ENCODE data around the gene RAB6B. TPM values are rescaled to one million over a fixed set of nuclear protein-coding genes. Genes with fewer than 3 reads are reported as not detected.

RAB6B gene
- total and polyA plus RNA-seq, 2 experiments from 2014 or later: 1.2 to 3.9 TPM

GRCh38 chr3:133820889-133821675, 74.6 kb downstream of the RAB6B start:
- H3K4me2 ChIP-seq: no peak overlapping the region
- peak overlapping the region; percentile 68 for H3K27ac Mint-ChIP-seq

GRCh38 chr3:133820129-133820528, 75.6 kb downstream of the RAB6B start:
- H3K27ac ChIP-seq (ENCODE audit: low read depth): no peak overlapping the region
- peaks cover 31% of the 10 kb centered on the region; the same call in 1 of the 2 replicates for H3K36me3 ChIP-seq (ENCODE audit: insufficient read depth)
- no peak overlapping the region for H3K4me3 ChIP-seq
- ATAC-seq (no peak), DNase-seq (ENCODE audit: low spot score) (no peak)
- no peaks in the 10 kb centered on the region for H3K9me3 Mint-ChIP-seq
- peaks cover 8% of the 10 kb centered on the region for H3F3A ChIP-seq (replicated peaks; ENCODE audit: low read depth)
- peaks cover 20% of the 10 kb centered on the region for H3K4me1 Mint-ChIP-seq
- peaks cover 63% of the 10 kb centered on the region for H3K36me3 Mint-ChIP-seq (ENCODE audit: low read depth)
- no peak overlapping the region for H3K4me3 Mint-ChIP-seq
- no peaks in the 10 kb centered on the region; the same call in 1 of the 2 replicates for H4K20me1 ChIP-seq (replicated peaks; ENCODE audit: insufficient read depth)
- H3K9me2 ChIP-seq (ENCODE audit: insufficient read depth): peaks cover 4% of the 10 kb centered on the region; the same call in 1 of the 2 replicates
- H3K27ac Mint-ChIP-seq: no peak overlapping the region
- no peaks in the 10 kb centered on the region for H3K4me1 ChIP-seq (ENCODE audit: insufficient read depth)
- no peaks in the 10 kb centered on the region for H3K79me2 ChIP-seq (replicated peaks; ENCODE audit: insufficient read depth)
- H3K4me2 ChIP-seq: no peak overlapping the region
- H3K27me3 ChIP-seq (ENCODE audit: insufficient read depth): no peaks in the 10 kb centered on the region
- H3K27me3 Mint-ChIP-seq (ENCODE audit: insufficient read depth, low read depth, poor library complexity): peaks cover 13% of the 10 kb centered on the region
- H2AFZ ChIP-seq: no peak overlapping the region
- TF ChIP-seq JUNB (IDR thresholded peaks at IDR 0.05; ENCODE audit: unreplicated experiment) (no peak), ETS1 (IDR thresholded peaks at IDR 0.05) (no peak), POLR2AphosphoS5 (IDR thresholded peaks at IDR 0.05; ENCODE audit: low read depth) (no peak), EZH2phosphoT487 (IDR thresholded peaks at IDR 0.05; ENCODE audit: unreplicated experiment) (no peak), REST (IDR thresholded peaks at IDR 0.05; ENCODE audit: unreplicated experiment) (no peak), EZH2 (IDR thresholded peaks at IDR 0.05; ENCODE audit: low read depth, unreplicated experiment) (no peak), ZNF114 (CRISPR knock-in tag; IDR thresholded peaks at IDR 0.05) (no peak), CREB1 (CRISPR knock-in tag; IDR thresholded peaks at IDR 0.05; ENCODE audit: low read depth) (no peak), NANOG (IDR thresholded peaks at IDR 0.05; ENCODE audit: borderline replicate concordance) (no peak), STAT1 (IDR thresholded peaks at IDR 0.05; ENCODE audit: unreplicated experiment) (no peak), ZNF331 (CRISPR knock-in tag; IDR thresholded peaks at IDR 0.05; ENCODE audit: low read depth) (no peak)

More at GRCh38 chr3:133820889-133821675, 74.6 kb downstream of the RAB6B start:
- Mint-ChIP-seq H3K4me3 (no peak overlapping the region), H3K36me3 (ENCODE audit: low read depth) (peaks cover 62% of the 10 kb centered on the region), H3K9me3 (no peaks in the 10 kb centered on the region), H3K4me1 (peaks cover 20% of the 10 kb centered on the region), H3K27me3 (ENCODE audit: insufficient read depth, low read depth, poor library complexity) (peaks cover 13% of the 10 kb centered on the region)
- DNase-seq (ENCODE audit: low spot score) (no peak), ATAC-seq (no peak)
- no peak overlapping the region for H3K4me3 ChIP-seq
- peaks cover 4% of the 10 kb centered on the region; the same call in 1 of the 2 replicates for H3K9me2 ChIP-seq (ENCODE audit: insufficient read depth)
- 0 out of 2 replicates have a peak overlapping the region, but pooled peaks have one; percentile 16 for H3K27ac ChIP-seq (ENCODE audit: low read depth)
- TF ChIP-seq ZNF331 (CRISPR knock-in tag; IDR thresholded peaks at IDR 0.05; ENCODE audit: low read depth) (no peak), NANOG (IDR thresholded peaks at IDR 0.05; ENCODE audit: borderline replicate concordance) (no peak), EZH2phosphoT487 (IDR thresholded peaks at IDR 0.05; ENCODE audit: unreplicated experiment) (no peak), EZH2 (IDR thresholded peaks at IDR 0.05; ENCODE audit: low read depth, unreplicated experiment) (no peak), POLR2AphosphoS5 (IDR thresholded peaks at IDR 0.05; ENCODE audit: low read depth) (no peak)
- H3K4me1 ChIP-seq (ENCODE audit: insufficient read depth): no peaks in the 10 kb centered on the region
- no peaks in the 10 kb centered on the region; the same call in 1 of the 2 replicates for H4K20me1 ChIP-seq (replicated peaks; ENCODE audit: insufficient read depth)
- H3K27me3 ChIP-seq (ENCODE audit: insufficient read depth): no peaks in the 10 kb centered on the region
- H3K79me2 ChIP-seq (replicated peaks; ENCODE audit: insufficient read depth): no peaks in the 10 kb centered on the region
- no peak overlapping the region for H2AFZ ChIP-seq
- peaks cover 31% of the 10 kb centered on the region; the same call in 1 of the 2 replicates for H3K36me3 ChIP-seq (ENCODE audit: insufficient read depth)
- H3F3A ChIP-seq (replicated peaks; ENCODE audit: low read depth): peaks cover 8% of the 10 kb centered on the region
